Measurements from ENCODE around the gene NACAD.

NACAD gene, protein sequence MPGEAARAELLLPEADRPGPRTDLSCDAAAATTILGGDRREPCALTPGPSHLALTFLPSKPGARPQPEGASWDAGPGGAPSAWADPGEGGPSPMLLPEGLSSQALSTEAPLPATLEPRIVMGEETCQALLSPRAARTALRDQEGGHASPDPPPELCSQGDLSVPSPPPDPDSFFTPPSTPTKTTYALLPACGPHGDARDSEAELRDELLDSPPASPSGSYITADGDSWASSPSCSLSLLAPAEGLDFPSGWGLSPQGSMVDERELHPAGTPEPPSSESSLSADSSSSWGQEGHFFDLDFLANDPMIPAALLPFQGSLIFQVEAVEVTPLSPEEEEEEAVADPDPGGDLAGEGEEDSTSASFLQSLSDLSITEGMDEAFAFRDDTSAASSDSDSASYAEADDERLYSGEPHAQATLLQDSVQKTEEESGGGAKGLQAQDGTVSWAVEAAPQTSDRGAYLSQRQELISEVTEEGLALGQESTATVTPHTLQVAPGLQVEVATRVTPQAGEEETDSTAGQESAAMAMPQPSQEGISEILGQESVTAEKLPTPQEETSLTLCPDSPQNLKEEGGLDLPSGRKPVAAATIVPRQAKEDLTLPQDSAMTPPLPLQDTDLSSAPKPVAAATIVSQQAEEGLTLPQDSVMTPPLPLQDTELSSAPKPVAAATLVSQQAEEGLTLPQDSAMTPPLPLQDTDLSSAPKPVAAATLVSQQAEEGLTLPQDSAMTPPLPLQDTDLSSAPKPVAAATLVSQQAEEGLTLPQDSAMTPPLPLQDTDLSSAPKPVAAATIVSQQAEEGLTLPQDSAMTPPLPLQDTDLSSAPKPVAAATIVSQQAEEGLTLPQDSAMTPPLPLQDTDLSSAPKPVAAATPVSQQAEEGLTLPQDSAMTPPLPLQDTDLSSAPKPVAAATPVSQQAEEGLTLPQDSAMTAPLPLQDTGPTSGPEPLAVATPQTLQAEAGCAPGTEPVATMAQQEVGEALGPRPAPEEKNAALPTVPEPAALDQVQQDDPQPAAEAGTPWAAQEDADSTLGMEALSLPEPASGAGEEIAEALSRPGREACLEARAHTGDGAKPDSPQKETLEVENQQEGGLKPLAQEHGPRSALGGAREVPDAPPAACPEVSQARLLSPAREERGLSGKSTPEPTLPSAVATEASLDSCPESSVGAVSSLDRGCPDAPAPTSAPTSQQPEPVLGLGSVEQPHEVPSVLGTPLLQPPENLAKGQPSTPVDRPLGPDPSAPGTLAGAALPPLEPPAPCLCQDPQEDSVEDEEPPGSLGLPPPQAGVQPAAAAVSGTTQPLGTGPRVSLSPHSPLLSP (N-terminal part only)

GRCh38 chr7:45088821-45089340, at the start of gene NACAD:
NACAD (minus strand) TSS chr7:45088969; CDS start chr7:45088894, 75 bp downstream.
- DNase-seq (ENCODE audit: extremely low read depth in 1 of 2, low read depth in 1 of 2), result no peak

DNA sequence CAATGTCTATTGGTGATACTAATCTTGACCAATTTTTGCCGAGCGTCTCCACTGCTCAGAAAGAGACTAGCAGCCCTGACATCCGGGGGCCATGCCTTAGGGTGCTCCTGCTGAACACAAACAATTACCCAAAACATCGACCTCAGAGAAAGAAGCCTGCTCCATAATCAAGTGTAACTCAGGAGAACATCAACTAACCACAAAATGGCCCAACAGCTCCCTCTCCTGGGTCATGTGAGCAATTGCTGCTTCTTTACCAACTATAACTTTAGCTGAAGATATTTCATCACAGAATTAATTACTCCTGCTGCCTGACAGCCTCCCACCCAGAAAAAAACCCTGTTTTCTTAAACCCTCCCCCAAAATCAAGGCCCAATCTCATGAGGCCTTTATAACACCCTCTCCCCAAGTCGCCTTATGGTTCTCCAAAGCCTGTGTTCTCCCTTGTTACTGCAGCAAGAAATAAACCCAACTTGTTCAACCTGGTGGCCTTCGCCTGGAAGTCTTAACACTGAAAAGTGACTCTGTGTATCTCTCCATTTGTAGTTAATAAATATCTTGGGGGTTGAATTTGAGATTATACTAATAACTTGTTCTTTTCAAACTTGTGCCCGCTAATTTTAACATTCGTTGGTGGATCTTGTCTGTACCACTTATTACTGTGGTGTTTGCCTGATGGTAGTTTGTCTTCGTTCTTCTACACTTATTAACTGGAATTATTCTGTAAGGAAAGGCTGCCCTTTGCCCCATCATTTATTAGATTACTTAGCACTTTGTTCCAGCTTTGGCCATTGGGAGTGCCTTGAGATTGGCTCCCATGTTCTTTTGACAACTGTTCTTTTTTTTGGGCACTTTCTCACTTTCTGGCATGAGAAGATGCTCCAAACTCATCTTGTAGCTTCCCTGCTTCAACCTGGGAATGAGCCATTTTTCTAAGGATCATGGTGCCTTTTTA, 47.6 kb upstream of the NACAD start:
- peak; percentile 32 to 40 for DNase-seq (ENCODE audit: extremely low read depth in 1 of 2, low read depth in 1 of 2)

DNA sequence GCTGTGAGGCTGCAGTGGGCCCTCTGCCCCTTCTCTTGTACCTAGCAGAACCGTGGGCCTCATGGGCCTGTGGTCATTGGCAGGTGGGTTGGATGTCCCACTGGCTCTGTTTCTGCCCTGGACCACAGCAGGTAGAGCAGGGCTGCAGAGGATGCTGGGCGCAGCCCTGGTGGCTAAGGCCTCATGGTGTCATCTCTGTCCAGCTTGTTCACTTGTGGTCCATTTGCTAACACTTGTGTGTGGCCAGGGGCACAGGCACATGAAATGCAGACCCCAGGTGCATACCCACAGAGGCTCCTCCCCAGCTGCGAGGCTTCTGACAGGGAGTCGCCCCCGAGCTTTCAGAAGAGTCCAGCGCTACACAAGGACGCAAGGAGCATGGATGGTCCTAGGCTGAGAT, 45.1 kb upstream of the NACAD start:
- DNase-seq (ENCODE audit: extremely low read depth in 1 of 2, low read depth in 1 of 2), result no peak

DNA sequence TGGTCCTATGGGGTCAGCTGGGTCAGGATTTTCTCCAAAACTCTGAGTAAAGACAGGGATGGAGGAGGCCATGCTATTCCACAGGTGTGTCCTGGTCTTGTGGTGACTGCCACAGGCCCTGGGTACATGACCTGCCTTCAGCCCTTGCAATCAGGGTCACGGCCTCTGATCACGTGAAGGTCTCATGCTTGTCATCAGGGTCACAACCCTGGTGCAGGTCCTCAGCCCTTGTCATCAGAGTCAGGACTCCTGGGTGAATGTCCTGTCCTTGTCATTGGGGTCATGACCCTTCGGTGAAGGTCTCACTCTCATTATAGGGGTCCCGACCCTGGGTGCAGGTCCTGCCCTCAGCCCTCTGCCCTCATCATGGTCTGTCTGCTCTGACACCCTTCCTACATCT, 44.6 kb upstream of the NACAD start:
- no peak for DNase-seq (ENCODE audit: extremely low read depth in 1 of 2, low read depth in 1 of 2)

DNA sequence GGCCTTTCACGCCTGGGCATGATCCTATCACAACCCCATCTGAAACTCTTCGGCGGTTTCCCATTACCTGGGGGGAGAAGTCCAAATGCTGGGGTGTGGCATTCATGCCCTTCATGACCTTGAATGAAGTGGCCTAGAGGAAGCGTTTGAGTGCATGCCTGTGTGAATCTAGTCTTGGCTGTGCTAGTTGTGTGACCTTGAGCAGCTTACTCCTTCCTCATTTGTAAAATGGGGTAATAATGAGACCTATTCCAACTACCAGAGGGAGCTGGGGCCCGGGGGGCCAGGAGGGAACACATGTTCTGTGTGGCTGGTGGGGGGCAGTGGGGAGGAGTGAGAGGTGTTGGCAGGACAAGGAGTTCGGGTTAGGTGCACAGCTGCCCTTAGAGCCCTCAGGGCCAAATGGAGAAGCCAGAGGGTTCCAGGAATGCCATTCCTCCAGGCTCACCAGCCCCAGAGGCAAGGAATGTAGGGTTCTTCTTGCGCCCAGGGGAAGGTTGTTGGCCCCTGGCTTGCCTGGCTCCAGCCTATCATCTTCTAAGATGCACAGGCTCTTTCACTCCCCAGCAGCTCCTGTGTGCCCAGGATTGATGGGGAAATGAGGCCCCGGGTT, 44.0 kb upstream of the NACAD start:
- no peak for DNase-seq (ENCODE audit: extremely low read depth in 1 of 2, low read depth in 1 of 2)

GRCh38 chr7:45131891-45132290, 43.1 kb upstream of the NACAD start:
- DNase-seq (ENCODE audit: extremely low read depth in 1 of 2, low read depth in 1 of 2), result no peak

DNA sequence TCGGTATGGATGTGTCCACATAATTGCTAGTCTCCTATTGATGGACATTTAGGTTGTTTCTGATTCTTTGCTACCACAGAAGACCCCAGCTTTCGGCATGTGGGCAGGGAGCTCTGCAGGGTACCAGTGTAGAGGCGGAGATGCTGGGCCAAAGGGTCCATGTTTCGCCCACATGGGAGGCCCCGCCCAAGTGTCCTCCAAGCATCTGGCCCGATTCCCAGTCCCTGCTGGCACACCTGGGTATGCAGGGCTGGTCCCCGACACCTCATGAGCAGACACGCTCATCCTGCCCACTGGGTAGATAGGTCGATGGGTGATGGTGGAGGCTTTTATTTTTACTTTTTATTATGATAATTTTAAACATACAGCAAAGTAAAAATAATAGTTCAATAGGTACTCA, 42.1 kb upstream of the NACAD start:
- no peak for DNase-seq (ENCODE audit: extremely low read depth in 1 of 2, low read depth in 1 of 2)

GRCh38 chr7:45129906-45130305, 41.1 kb upstream of the NACAD start:
- no peak for DNase-seq (ENCODE audit: extremely low read depth in 1 of 2, low read depth in 1 of 2)

GRCh38 chr7:45129181-45129800, 40.5 kb upstream of the NACAD start:
- DNase-seq (ENCODE audit: extremely low read depth in 1 of 2, low read depth in 1 of 2), result no peak

DNA sequence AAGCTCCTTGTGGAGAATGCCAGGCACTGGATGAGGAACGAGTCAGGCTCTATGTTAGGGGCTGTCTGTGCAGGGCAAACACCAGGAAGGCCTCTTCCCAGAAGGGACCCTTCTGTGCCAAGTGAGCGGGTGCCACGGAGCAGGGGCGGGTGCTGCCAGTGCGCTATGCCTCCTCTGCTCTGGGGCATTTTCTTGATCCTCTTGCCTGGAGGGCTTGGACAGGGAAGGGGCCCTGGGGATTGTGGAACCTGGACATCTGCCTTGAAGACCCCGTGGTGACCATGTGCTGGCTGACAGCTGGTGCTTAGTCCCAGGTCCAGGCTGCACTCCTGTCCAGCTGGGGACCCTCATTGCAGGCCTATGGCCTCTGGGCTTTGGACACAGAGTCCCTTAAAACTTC, 38.2 kb upstream of the NACAD start:
- no peak for DNase-seq (ENCODE audit: extremely low read depth in 1 of 2, low read depth in 1 of 2)

GRCh38 chr7:45126201-45126600, 37.4 kb upstream of the NACAD start:
- DNase-seq (ENCODE audit: extremely low read depth in 1 of 2, low read depth in 1 of 2), result no peak

GRCh38 chr7:45125193-45125904, 36.6 kb upstream of the NACAD start:
- DNase-seq (ENCODE audit: extremely low read depth in 1 of 2, low read depth in 1 of 2), result no peak

GRCh38 chr7:45123913-45124710, 35.3 kb upstream of the NACAD start:
- no peak for DNase-seq (ENCODE audit: extremely low read depth in 1 of 2, low read depth in 1 of 2)

DNA sequence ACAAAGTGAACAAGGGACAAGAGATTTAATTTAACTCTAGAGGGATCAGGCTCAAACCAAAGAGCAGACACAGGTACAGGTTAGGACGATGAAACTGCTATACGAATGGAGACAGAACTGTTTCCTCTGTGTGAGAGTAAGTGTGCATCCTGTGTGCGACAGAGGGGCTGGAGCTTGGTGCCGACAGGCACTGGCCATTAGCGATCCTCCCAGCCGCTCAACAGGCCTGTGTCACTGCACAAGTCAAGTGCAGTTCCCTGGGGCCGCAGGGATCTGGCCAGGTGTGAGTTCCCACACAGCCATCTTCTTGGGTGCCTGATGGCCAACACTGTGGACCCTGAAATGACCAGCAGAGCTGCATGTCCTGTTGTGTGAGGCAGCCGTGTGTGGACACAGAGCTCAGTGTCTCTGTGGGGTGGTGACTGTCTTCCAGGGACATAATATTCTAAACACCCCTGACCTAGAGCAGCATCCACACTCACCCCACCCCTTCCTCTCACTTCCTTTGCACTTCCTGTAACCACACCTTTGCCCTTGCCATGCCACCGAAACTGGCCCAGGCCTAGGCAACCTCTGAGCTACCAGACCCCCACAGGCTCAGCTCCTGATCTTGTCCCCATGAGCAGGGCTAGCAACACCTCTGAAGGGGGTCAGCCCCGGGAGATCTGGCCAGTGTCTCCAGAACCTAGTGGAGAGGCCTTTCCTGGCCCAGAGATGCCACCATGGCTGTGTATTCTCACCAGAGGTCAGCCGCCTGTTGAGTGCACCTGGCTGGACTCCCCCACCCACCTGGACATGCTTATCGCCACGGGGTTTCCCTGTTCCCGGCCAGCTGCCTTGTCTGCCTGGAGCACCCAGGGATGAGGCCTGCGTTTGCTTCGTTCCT, 34.4 kb upstream of the NACAD start:
- no peak for DNase-seq (ENCODE audit: extremely low read depth in 1 of 2, low read depth in 1 of 2)

DNA sequence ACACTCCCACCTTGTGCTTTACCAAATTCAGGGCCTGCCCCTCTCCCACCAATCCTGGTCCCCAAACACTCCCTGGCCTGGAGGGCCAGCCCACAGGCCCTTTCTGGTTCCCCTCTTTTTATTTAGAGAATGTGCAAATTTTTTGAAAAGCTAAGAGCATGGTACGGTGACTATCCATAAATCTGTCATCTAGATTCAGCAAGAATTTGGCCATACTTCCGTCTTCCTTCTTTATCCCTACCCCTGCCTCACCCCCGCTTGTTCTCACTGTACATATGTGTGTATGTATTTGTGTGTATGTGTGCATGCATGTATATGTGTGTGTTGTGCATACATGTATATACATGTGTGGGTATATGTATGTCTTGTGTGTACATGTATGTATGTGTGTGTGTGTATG, 30.8 kb upstream of the NACAD start:
- DNase-seq (ENCODE audit: extremely low read depth in 1 of 2, low read depth in 1 of 2), result no peak

DNA sequence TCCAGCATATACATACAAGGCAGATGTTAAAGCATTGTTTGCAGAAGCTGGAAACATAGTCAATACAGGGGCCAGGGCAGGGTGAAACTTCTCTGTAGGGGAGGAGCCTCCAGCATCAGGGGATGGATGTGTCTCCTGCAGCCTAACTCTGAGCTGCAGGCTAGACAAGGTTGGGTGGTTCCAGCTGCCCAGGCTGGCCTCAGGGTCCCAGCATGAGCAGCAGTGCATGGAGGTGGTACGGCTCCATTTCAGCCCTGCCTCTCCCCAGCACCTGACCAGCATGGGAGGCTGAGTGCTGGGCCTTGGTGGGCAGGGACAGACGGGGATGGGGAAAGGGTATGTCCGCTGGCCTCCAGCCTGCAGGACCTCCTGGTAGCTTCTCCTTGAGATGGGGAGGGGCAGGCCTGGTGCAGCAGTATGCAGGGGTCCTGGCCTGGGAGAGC, 30.1 kb upstream of the NACAD start:
- no peak for DNase-seq (ENCODE audit: extremely low read depth in 1 of 2, low read depth in 1 of 2)
